ENCODE data around the gene NRXN2. TPM values are rescaled to one million over a fixed set of nuclear protein-coding genes. Genes with fewer than 3 reads are reported as not detected.

NRXN2 gene
- total RNA-seq, 3 donors from 2014 or later = 3.9 to 42.0 (median 6.9) TPM

GRCh38 chr11:64760759-64761420 lies 37.9 kb upstream of the NRXN2 start:
- intact Hi-C loops (cut with DNase I, micrococcal nuclease) = no loop called here
- DNase-seq (no peak), ATAC-seq (no peak)
- no peak for TF ChIP-seq CTCF (IDR thresholded peaks at IDR 0.05)
- no peak overlapping the region for H3K4me3 ChIP-seq
- H3K4me1 ChIP-seq (ENCODE audit: low read depth) = peaks cover 6% of the 10 kb centered on the region
- no peaks in the 10 kb centered on the region for H3K9me3 ChIP-seq
- H3K36me3 ChIP-seq (ENCODE audit: low read depth) = peaks cover 2% of the 10 kb centered on the region

GRCh38 chr11:64759722-64760719 lies 37.0 kb upstream of the NRXN2 start, which contains the start of gene PYGM:
Gene PYGM (minus strand): TSS chr11:64759974. CDS start chr11:64759898, 76 bp downstream.
- DNase-seq = peak in 1 of 3 donors; percentile 56
- intact Hi-C loops (cut with DNase I, micrococcal nuclease) = no loop called here
- no peak for TF ChIP-seq CTCF (IDR thresholded peaks at IDR 0.05)
- H3K9me3 ChIP-seq = no peaks in the 10 kb centered on the region
- no peak within 1 kb of the TSS for H3K4me3 ChIP-seq
- H3K4me1 ChIP-seq (ENCODE audit: low read depth) = peaks cover 4% of the 10 kb centered on the region
- peak; percentile 23 for ATAC-seq
- no peaks in the 10 kb centered on the region for H3K36me3 ChIP-seq (ENCODE audit: low read depth)

GRCh38 chr11:64759131-64759721 lies 36.2 kb upstream of the NRXN2 start:
- Histone ChIP-seq H3K4me3 (no peak overlapping the region), H3K4me1 (ENCODE audit: low read depth) (no peaks in the 10 kb centered on the region), H3K36me3 (ENCODE audit: low read depth) (no peaks in the 10 kb centered on the region), H3K9me3 (no peaks in the 10 kb centered on the region)
- TF ChIP-seq CTCF (IDR thresholded peaks at IDR 0.05) = no peak
- intact Hi-C loops (cut with DNase I, micrococcal nuclease) = no loop called here
- DNase-seq (no peak), ATAC-seq (no peak)

- Histone ChIP-seq H3K4me3 (no peak overlapping the region), H3K4me1 (ENCODE audit: low read depth) (no peaks in the 10 kb centered on the region), H3K9me3 (no peaks in the 10 kb centered on the region), H3K36me3 (ENCODE audit: low read depth) (no peaks in the 10 kb centered on the region)
- intact Hi-C loops (cut with DNase I, micrococcal nuclease) = no loop called here
- ATAC-seq (no peak), DNase-seq (no peak)
- TF ChIP-seq CTCF (IDR thresholded peaks at IDR 0.05) = no peak
Measured at GRCh38 chr11:64758330-64759079, 35.5 kb upstream of the NRXN2 start.
